Germinal center (tissue), 1 donor: ENCODE results near the gene MYL10.
"Not testable (repeated sequence)": the region's sequence is repeated elsewhere in the genome, so short reads cannot be mapped to it uniquely, and the experiment has no call there.

Experiments
- DNase-seq: peaks from one replicate; pipeline ENCODE4 v3.0.0; 2012; ENCODE audit warnings: mixed read lengths, low spot score

The MYL10 gene

DNA sequence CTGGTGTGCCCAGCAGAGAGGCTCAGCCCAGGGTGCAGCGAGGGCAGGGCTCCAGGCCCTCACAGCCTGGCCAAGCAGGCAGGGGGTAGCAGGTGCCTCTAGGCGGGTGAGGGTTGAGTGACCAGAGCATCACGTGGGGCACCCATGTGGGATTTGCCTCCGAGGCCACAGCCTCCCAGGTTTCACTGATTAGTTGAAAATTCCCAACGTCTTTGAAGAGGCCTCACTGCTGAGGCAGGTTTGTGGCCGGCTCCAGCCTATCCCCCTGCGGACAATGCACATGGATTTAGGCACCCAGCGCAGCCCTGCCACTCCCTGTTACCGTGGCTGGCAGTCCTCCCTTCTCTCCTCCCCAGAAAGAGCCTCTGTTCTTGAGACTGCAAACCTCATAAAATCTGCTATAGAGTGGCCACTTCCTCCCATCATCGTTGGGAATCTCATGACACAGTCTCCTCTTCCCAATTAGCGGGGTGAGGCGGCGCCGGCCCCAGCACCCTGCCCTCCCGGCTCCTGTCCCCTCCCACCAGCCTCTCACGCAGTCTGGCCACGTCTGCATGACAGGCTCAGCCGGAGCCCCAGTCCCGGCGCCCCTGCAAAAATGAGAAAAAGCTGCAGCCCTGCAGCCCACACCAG is 10.8 kb downstream of the MYL10 start:
- no peak for DNase-seq

- no peak for DNase-seq
Measured at GRCh38 chr7:101617451-101618206, 11.5 kb downstream of the MYL10 start.

DNA sequence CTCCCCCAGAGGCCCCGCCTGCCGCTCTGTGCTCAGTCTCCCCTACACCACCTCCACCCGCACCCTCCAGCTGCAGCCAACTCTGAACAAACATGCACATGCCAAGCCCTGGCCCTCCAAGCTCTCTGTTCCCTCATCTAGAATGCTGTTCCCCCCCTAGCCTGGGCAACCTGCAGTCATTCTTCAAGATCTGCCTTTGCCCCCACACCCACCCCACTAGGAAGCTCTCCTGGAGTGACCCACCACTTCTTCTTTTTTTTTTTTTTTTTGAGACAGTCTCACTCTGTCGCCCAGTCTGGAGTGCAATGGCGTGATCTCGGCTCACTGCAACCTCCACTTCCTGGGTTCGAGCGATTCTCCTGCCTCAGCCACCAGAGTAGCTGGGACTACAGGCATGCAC is 13.7 kb downstream of the MYL10 start:
- DNase-seq = no peak

- no peak for DNase-seq
Measured at GRCh38 chr7:101614939-101615302, 14.2 kb downstream of the MYL10 start.

DNA sequence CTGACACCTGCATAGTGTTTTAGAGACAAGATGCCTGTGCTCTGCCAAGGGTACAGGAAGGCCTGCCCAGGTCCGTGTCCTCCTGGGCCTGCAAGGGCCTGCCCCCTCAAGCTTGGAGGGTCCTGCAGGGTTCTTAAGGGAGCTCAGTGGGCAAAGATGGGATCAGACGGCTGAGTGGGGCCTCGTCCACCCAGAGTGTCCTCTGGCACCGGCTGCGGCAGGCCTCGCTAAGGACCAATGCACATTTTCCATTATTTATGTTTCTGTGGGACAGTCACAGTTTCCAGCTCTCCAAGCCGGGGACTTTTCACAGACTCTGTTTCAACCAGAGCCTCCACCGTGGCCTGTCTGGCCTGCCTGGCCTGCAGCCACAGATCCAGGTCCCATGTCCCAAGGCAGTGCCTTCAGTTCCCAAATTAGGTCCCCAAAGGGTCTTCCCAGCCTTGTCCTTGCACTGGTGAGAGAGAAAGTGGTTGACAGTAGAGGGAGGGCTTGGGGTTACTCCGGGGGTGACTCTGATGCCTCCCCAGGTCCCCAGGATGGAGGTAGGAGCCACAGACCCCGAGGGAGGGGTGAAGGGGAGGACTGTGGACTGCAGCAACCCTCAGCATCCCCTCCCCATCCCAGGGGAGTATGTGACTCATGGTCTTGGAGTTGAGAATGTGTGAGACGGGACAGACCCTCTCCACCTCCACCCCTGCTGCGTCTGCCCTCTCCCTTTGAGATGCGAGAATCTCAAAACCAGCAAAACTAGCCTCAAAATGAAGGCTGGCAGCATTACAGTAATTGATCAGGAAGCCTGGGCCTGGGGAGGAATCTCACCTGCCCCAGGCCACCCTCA is 14.8 kb downstream of the MYL10 start:
- no peak for DNase-seq

DNA sequence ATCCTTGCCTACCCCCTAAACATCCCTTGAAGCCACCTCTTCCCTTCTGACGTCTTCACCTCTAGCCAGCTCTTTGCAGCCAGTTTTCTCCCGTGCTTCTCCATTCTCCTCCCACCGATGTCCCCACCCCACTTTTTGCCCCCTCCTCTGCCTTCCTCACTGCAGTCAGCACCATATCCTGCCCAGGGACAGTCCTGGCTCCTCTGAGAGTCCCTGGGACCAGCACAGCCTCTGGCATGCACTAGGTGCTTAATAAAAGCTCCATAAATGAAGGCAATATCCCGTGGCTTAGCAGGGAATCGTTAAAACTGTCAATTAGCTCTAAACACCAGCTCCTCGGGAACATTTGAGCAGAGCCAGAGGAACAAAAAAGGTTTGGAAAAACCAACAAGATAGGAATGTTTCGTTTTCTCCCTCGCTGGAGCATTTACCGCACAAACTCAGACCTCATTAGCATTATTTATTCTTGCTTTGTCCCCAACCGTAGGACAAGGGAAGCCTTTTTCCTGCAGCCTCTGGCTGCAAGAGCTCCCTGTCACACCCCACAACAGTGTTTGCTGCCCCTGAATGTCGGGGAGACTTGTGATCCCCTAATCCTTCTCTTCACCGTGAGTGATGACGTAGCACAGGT is 16.1 kb downstream of the MYL10 start:
- DNase-seq = no peak

DNA sequence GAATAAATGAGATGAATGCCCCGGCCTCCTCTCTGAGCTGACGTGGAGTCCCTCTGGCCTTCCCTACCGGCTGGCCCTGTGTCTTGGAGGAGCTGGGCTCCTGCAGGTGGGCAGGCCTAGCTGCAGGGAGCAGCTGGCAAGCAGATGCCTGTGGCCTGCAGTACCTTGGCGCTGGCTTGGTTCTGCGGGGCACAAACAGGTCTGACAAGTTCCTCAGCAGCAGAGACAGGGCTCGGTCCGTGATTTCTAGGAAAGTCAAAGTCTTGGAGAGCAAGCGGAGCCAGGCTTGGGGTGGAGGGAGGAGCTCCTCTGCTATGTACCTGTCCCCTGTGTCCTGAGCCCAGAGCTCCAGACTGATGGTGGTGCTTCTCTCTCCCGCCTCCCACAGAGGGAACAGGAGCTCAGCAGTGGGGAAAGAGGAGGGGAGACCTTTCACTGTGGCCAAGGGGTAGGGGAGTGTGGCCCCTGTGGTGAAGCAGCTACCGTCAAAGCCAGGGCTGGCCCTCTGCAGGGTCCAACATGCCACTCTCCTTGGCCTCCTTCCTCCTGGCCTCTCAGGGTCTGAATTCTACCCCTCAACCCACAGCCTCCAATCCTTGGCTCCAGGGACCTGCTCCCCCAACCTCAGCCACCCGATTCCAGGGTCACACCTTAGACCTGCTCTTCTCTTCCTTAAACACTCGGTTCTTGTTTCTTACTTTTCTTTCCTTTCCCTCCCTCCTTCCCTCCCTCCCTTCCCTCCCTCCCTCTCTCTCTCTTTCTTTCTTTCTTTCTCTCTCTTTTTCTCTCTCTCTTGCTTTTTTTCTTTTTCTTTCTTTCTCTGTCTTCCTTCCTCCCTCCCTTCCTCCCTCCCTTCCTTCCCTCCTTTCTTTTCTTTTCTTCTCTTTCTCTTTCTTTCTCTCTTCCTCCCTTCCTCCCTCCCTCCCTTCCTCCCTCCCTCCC is 20.1 kb downstream of the MYL10 start:
- DNase-seq = no peak

DNA sequence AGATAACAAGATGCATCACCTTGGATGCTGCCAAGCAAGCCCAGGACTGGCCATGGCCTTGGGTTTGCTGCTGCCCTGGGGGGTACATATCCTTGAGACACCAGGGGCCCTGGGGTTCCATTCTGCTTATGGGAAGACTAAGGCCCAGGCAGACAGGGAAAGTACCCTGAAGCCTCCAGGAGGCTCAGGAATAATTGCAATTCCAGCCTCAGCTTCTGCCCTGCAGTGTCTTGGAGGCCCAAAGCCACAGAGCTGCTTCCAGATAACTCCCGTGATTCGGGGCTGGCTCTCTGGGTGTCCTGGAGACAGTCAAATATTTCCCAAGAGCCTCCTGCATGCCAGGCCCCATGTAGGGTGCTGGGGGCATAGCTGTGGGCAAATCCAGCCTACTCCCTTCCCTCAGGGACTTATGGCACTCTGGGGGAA is 22.6 kb downstream of the MYL10 start:
- DNase-seq = no peak

DNA sequence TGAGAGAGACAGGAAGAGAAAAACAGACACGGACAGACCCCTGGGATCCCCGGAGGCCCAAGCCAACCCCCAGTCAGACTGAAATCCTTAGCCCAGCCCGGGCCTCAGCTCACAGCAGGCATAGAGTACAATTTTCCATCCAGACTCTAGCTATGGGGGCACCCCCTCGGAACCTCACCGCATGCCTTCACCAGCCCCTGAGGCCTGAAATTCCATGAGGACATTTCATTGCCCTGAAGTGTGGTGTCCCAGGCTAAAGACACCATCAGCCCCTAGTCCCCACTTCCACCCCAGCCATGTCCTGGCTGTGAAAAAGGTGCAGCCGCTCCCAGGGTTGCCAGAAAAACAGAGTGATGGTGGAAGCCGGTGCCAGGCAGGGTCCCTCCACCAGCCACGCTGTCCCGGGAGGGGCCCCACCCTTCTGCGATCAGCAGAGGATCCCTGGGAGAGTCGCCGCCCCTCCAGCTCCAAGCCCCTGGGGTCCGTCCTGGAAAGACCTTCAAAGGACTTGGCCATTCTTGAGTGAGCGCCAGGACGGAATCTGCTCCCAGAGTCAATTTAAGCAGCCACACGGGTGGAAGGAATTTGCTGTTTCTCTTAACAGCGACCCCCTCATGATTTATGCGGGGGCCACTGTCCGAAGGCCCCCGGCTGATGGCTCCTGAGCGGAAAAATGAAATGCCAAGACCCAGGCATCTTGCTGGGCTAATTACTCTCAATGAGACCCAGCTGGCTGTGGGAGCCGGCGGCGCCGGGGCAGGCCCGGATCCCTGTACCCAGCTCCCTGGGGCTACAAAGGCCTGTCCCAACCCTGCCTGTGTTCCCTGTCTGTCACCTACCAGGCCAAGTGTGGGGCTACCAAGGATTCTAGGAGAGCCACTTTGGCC is 23.2 kb downstream of the MYL10 start:
- no peak for DNase-seq

DNA sequence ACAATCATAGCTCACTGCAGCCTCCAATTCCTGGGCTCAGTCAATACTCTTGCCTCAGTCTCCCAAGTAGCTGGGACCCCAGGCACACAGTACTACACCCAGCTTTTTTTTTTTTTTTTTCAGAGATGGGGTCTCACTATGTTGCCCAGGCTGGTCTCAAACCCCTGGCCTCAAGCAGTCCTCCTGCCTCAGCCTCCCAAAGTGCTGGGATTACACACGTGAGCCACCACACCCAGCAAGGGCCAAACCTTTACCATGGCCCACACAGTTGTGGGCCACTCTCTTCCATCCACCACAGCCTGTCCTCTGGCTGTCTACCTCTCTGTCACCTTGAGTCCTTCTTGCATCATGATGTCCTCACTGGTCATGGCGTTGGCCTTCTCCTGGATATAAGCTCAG is 24.2 kb downstream of the MYL10 start:
- DNase-seq = not testable (repeated sequence)

- DNase-seq = no peak
Measured at GRCh38 chr7:101604331-101604933, 24.7 kb downstream of the MYL10 start.

- peak; percentile 69 for DNase-seq
Measured at GRCh38 chr7:101602484-101603241, 26.4 kb downstream of the MYL10 start.

DNA sequence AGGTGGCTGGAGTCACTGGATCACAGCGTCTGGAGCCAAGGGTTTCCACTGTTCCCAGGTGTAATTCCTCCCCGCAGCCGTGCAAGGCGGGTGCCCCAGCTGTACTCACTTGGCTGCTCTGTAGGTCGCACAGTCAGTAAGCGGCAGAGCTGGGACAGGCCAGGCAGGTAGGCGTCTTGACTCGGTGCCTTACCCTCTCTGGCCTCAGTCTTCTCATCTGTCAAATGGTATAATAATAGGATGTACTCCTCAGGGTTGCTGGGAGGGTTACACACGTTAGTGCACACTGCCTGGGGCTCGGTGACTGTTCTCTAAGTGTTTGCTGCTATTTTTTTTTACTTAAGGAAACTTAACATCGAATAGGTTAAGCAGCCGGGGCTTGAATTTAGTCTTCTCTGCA is 27.0 kb downstream of the MYL10 start:
- DNase-seq = no peak

DNA sequence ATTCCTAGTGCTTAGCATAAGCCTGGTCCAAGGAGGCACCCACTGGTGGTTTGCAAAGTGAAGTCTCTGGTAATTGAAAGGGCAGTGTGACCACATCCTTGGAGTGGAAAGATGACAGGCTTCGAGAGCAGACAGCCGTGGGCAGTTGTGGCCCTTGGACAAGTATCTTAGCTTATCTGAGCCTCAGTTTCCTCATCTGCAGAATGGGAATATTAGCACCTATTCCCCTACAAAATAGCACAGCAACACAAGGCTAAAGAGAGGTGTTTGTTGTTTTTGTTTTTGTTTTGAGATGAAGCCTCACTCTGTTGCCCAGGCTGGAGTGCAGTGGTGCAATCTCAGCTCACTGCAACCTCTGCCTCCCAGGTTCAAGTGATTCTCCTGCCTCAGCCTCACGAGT is 29.3 kb downstream of the MYL10 start:
- no peak for DNase-seq

GRCh38 chr7:101598986-101599771 is 29.9 kb downstream of the MYL10 start:
- no peak for DNase-seq

GRCh38 chr7:101598422-101598985 is 30.6 kb downstream of the MYL10 start:
- DNase-seq = no peak

GRCh38 chr7:101597941-101598340 is 31.2 kb downstream of the MYL10 start:
- no peak for DNase-seq

DNA sequence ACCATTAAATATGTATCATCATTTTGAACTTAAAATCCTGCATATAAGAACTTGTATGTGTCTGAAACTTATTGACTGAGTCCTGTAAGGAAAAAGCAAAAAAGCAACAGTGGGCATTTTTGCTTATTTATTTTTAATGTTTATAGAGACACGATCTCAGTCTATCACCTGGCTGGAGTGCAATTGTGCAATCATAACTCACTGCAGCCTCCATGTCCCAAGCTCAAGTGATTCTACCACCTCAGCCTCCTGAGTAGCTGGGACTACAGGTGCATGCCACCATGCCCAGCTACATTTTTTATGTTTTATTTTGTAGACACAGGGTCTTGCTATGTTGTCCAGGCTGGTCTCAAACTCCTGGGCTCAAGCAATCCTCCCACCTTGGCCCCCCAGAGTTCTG is 32.2 kb downstream of the MYL10 start:
- DNase-seq = no peak
